IMR-90 (cell line): ENCODE measurements around the gene MMRN2. TPM values are rescaled to one million over a fixed set of nuclear protein-coding genes. Genes with fewer than 3 reads are reported as not detected.
A peak's percentile ranks its signal among the peaks of the same experiment; 100 is the strongest.

Experiments
- ATAC-seq: fragments of 200-7000 bp; cut with Tn5 transposase; 2 replicates; pipeline ENCODE4 v1.9.1; 2020; ENCODE audit warnings: low read depth, mild to moderate bottlenecking, moderate library complexity
- BruUV-seq: library from RNA; stranded (reverse); fragments of 400-500 nt; replicated peaks from 2 replicates; lab custom pipeline; 2021; lab: Mats Ljungman, UMichigan
- CTCF ChIA-PET: fragments of 300-600 bp; formaldehyde crosslinking; extraction: SDS; loops from one replicate; lab custom pipeline; 2021; ENCODE audit warnings: antibody characterized with exemption; lab: Yijun Ruan, JAX
- POLR2A ChIA-PET: fragments of 300-600 bp; sonication (Branson Sonifier 250); formaldehyde crosslinking; loops from one replicate; lab custom pipeline; 2022; ENCODE audit warnings: antibody characterized with exemption; ENCODE audit not compliant: unreplicated experiment; lab: Charles Lee
- DNase-seq: peaks from one replicate; pipeline ENCODE4 v3.0.0; 2013
- H2AFZ ChIP-seq: replicated peaks from 2 replicates; pipeline ENCODE3; 2013; ENCODE audit warnings: low read length, mild to moderate bottlenecking; ENCODE audit not compliant: poor library complexity
- H2AK5ac ChIP-seq: 2 replicates; pipeline ENCODE4 v1.6.1; 2013; ENCODE audit warnings: low read depth, low read length, inconsistent platforms
- H2AK9ac ChIP-seq: replicated peaks from 2 replicates; pipeline ENCODE3; 2013; ENCODE audit warnings: mild to moderate bottlenecking, low read depth, low read length, moderate library complexity; ENCODE audit not compliant: poor library complexity
- H2BK120ac ChIP-seq: 2 replicates; pipeline ENCODE4 v1.6.1; 2013; ENCODE audit warnings: low read depth, low read length, inconsistent platforms
- H2BK15ac ChIP-seq: 3 replicates; pipeline ENCODE4 v1.6.1; 2013; ENCODE audit warnings: low read depth, low read length, inconsistent platforms
- H2BK20ac ChIP-seq: 2 replicates; pipeline ENCODE4 v1.6.1; 2013; ENCODE audit warnings: low read depth, mild to moderate bottlenecking, inconsistent platforms, low read length, moderate library complexity
- H2BK5ac ChIP-seq: 2 replicates; pipeline ENCODE4 v1.6.1; 2013; ENCODE audit warnings: mild to moderate bottlenecking, low read depth, low read length, inconsistent platforms; ENCODE audit not compliant: poor library complexity, severe bottlenecking
- H3K14ac ChIP-seq: replicated peaks from 2 replicates; pipeline ENCODE4 v1.6.1; 2013; ENCODE audit warnings: low read depth, low read length, inconsistent platforms
- H3K18ac ChIP-seq: 2 replicates; pipeline ENCODE4 v1.6.1; 2013; ENCODE audit warnings: low read depth, low read length, control low read depth
- H3K23ac ChIP-seq: 2 replicates; pipeline ENCODE4 v1.6.1; 2013; ENCODE audit warnings: low read depth, low read length, inconsistent platforms
- H3K27ac ChIP-seq: 2 replicates; pipeline ENCODE4 v1.5.1; 2013; ENCODE audit warnings: mild to moderate bottlenecking, control low read depth, low read length; ENCODE audit not compliant: insufficient read depth
- H3K27me3 ChIP-seq: 2 replicates; pipeline ENCODE4 v1.6.1; 2013; ENCODE audit warnings: low read length; ENCODE audit not compliant: control insufficient read depth, insufficient read depth
- H3K36me3 ChIP-seq: 2 replicates; pipeline ENCODE4 v1.6.1; 2013; ENCODE audit warnings: low read length, mixed read lengths; ENCODE audit not compliant: control insufficient read depth, insufficient read depth
- H3K4ac ChIP-seq: 2 replicates; pipeline ENCODE4 v1.6.1; 2013; ENCODE audit warnings: low read depth, low read length, inconsistent platforms
- H3K4me1 ChIP-seq: 2 replicates; pipeline ENCODE4 v1.6.1; 2013; ENCODE audit warnings: low read length, mixed read lengths; ENCODE audit not compliant: control insufficient read depth, insufficient read depth
- H3K4me2 ChIP-seq: 2 replicates; pipeline ENCODE4 v1.6.1; 2013; ENCODE audit warnings: low read depth, mild to moderate bottlenecking, control low read depth, low read length, moderate library complexity
- H3K4me3 ChIP-seq: 2 replicates; pipeline ENCODE4 v1.5.1; 2013; ENCODE audit warnings: low read depth, mild to moderate bottlenecking, control low read depth, low read length, moderate library complexity; ENCODE audit not compliant: insufficient read depth
- H3K56ac ChIP-seq: 2 replicates; pipeline ENCODE4 v1.6.1; 2013; ENCODE audit warnings: low read length, inconsistent platforms; ENCODE audit not compliant: insufficient read depth; ENCODE audit errors: extremely low read depth
- H3K79me1 ChIP-seq, 2 experiments: 2 replicates each; pipeline ENCODE4 v1.6.1; 2013; ENCODE audit warnings: low read length in 2 of 2, inconsistent platforms in 1 of 2, low read depth in 1 of 2
- H3K9ac ChIP-seq: 2 replicates; pipeline ENCODE4 v1.6.1; 2013; ENCODE audit warnings: low read depth, low read length, control low read depth
- H3K9me1 ChIP-seq: 2 replicates; pipeline ENCODE4 v1.6.1; 2013; ENCODE audit warnings: low read length, inconsistent platforms; ENCODE audit not compliant: insufficient read depth
- H3K9me3 ChIP-seq: 2 replicates; pipeline ENCODE4 v1.6.1; 2013; ENCODE audit warnings: low read length; ENCODE audit not compliant: control insufficient read depth, insufficient read depth
- H4K20me1 ChIP-seq: 2 replicates; pipeline ENCODE4 v1.6.1; 2013; ENCODE audit warnings: low read length, inconsistent platforms; ENCODE audit not compliant: insufficient read depth
- H4K5ac ChIP-seq: 2 replicates; pipeline ENCODE4 v1.6.1; 2013; ENCODE audit warnings: mild to moderate bottlenecking, low read depth, low read length, control low read depth
- H4K8ac ChIP-seq, 2 experiments: 2 replicates each; pipeline ENCODE4 v1.6.1; 2013; ENCODE audit warnings: low read depth in 2 of 2, low read length in 2 of 2, control low read depth in 1 of 2, inconsistent platforms in 1 of 2
- H4K91ac ChIP-seq: 2 replicates; pipeline ENCODE4 v1.6.1; 2013; ENCODE audit warnings: low read depth, low read length, inconsistent platforms; ENCODE audit not compliant: insufficient read depth
- CTCF ChIP-seq: conservative IDR thresholded peaks from 2 replicates; pipeline ENCODE4 v1.5.1; 2012; ENCODE audit warnings: mild to moderate bottlenecking, low read depth, low read length, improper control_type of control experiment
- FOS ChIP-seq: fragments of 150-350 bp; IDR thresholded peaks from 2 replicates; pipeline ENCODE4 v1.6.1; 2016; ENCODE audit warnings: low read depth, low read length
- MAZ ChIP-seq: IDR thresholded peaks from 2 replicates; pipeline ENCODE4 v1.6.1; 2012; ENCODE audit warnings: low read depth, mild to moderate bottlenecking, low read length, improper control_type of control experiment, moderate library complexity, borderline replicate concordance
- MXI1 ChIP-seq: IDR thresholded peaks from 2 replicates; pipeline ENCODE4 v1.6.1; 2012; ENCODE audit warnings: low read depth, mild to moderate bottlenecking, low read length, moderate library complexity, borderline replicate concordance
- RFX5 ChIP-seq: IDR thresholded peaks from 2 replicates; pipeline ENCODE4 v1.8.0; 2012; ENCODE audit warnings: low read depth, mild to moderate bottlenecking, low read length, moderate library complexity
- SMC3 ChIP-seq: fragments of 150-350 bp; IDR thresholded peaks from 2 replicates; pipeline ENCODE4 v1.6.1; 2016; ENCODE audit warnings: low read depth, mild to moderate bottlenecking, antibody characterized with exemption, low read length, moderate library complexity
- USF2 ChIP-seq: fragments of 150-350 bp; IDR thresholded peaks from 2 replicates; pipeline ENCODE4 v1.6.1; 2017; ENCODE audit warnings: mild to moderate bottlenecking, antibody characterized with exemption, low read length, low read depth
- WGBS, 2 experiments: methylation state at CpG; one replicate each; pipeline versions ENCODE4 v1.1.5 to v1.1.7; 2013; ENCODE audit warnings: missing lambda C conversion rate in 2 of 2; ENCODE audit not compliant: insufficient read length in 1 of 2; ENCODE audit errors: extremely low coverage in 2 of 2; 5-methylcytosine and 5-hydroxymethylcytosine counted together
- dilution Hi-C: fragments of 300-500 bp; cut with HindIII; formaldehyde crosslinking; loops from one replicate; pipeline ENCODE4 v1.14.3; 2018; ENCODE audit warnings: low sequenced_read_pairs; ENCODE audit not compliant: unreplicated experiment
- in situ Hi-C: fragments of 300-500 bp; cut with MboI; formaldehyde crosslinking; loops from 3 replicates; pipeline ENCODE4 v1.14.3; 2019; ENCODE audit warnings: low sequenced_read_pairs, inconsistent platforms, mixed read lengths
- intact Hi-C: fragments of 100-400 bp; cut with micrococcal nuclease; formaldehyde crosslinking; loops from 2 replicates; pipeline ENCODE4 v1.10.0; 2022
- polyA plus RNA-seq, 3 experiments: library from polyadenylated mRNA; depleted of rRNA; stranded (reverse); fragments of >200 nt; gene quantifications; 2 replicates each; pipeline ENCODE4 v1.2.3, GENCODE V29; 2012; ENCODE audit warnings: low replicate concordance in 1 of 3
- total RNA-seq: library from RNA; depleted of rRNA; stranded (reverse); fragments of >200 nt; gene quantifications from 2 replicates; pipeline ENCODE4 v1.2.3, GENCODE V29; 2012

Gene MMRN2
- total and polyA plus RNA-seq, 2 of the 4 experiments (the other 2 are of a cell fraction), result 1.6 to 1.8 TPM

- H3K14ac ChIP-seq, result peak within 1 kb of the TSS; percentile 37
- H3K79me1 ChIP-seq, result peaks cover 0 to 40% of the 10 kb centered on the region in 2 experiments; a peak in 3 of 4 replicates
- peak within 1 kb of the TSS; percentile 61 for H2AK5ac ChIP-seq
- H3K4me1 ChIP-seq, result peaks cover 36% of the 10 kb centered on the region
- no peak within 1 kb of the TSS for H3K56ac ChIP-seq
- no peaks in the 10 kb centered on the region; the same call in 1 of the 2 replicates for H4K20me1 ChIP-seq
- H2BK15ac ChIP-seq, result no peak within 1 kb of the TSS
- peak within 1 kb of the TSS; percentile 18; the same call in 1 of the 2 replicates for H4K91ac ChIP-seq
- BruUV-seq, result no TSS peak
- no peak within 1 kb of the TSS for H3K4me3 ChIP-seq
- intact Hi-C loops (loop anchor here (2.0 kb wide), 1 partner anchor 124 kb away; no protein-coding TSS in a partner anchor), in situ Hi-C loops (no loop called here), dilution Hi-C loops (no loop called here)
- TF ChIP-seq RFX5 (no peak), FOS (no peak), USF2 (no peak), SMC3 (no peak), MAZ (no peak), CTCF (no peak), MXI1 (no peak)
- peak within 1 kb of the TSS; percentile 24 for H3K4me2 ChIP-seq
- POLR2A ChIA-PET, result no interaction called here
- H3K9me1 ChIP-seq, result peaks cover 20% of the 10 kb centered on the region
- H3K23ac ChIP-seq, result peak within 1 kb of the TSS; percentile 81; the same call in 1 of the 2 replicates
- H2BK20ac ChIP-seq, result no peak within 1 kb of the TSS; the same call in 1 of the 2 replicates
- peak within 1 kb of the TSS; percentile 29; the same call in 1 of the 2 replicates for H3K9ac ChIP-seq
- no peaks in the 10 kb centered on the region for H3K27me3 ChIP-seq
- ATAC-seq (no peak), DNase-seq (no peak)
- H3K9me3 ChIP-seq, result no peaks in the 10 kb centered on the region
- peak within 1 kb of the TSS in 1 of 2 experiments; percentile 21; a peak in 1 of 4 replicates for H4K8ac ChIP-seq
- peak within 1 kb of the TSS; percentile 41 for H2BK5ac ChIP-seq
- 38% methylated on average over 32 of the region's 59 CpGs; no CpG with 5 or more reads in 1 of the 2 experiments for WGBS, 2 experiments
- H2AK9ac ChIP-seq, result peak within 1 kb of the TSS; percentile 99
- no peak within 1 kb of the TSS for H3K18ac ChIP-seq
- H4K5ac ChIP-seq, result no peak within 1 kb of the TSS
- CTCF ChIA-PET, result no interaction called here
- peak within 1 kb of the TSS; percentile 67 for H3K4ac ChIP-seq
- H2AFZ ChIP-seq, result peak within 1 kb of the TSS; percentile 92
- H2BK120ac ChIP-seq, result 0 out of 2 replicates have a peak within 1 kb of the TSS, but pooled peaks have one; percentile 2
- no peak within 1 kb of the TSS; the same call in 1 of the 2 replicates for H3K27ac ChIP-seq
- no peaks in the 10 kb centered on the region for H3K36me3 ChIP-seq
Measured at GRCh38 chr10:86968271-86968993, 11.0 kb upstream of the MMRN2 start, which contains the start of gene ADIRF. ADIRF (plus strand) TSS chr10:86968482; CDS start chr10:86968545, 63 bp downstream.
